Body of pancreas (tissue), 4 donors: Measurements from ENCODE around the gene TACC2.

Experiments
- CTCF ChIP-seq, 7 experiments: fragments of 450-650 bp in 4 of 7; fragments of 200-600 bp in 3 of 7; sonication (generic) in 3 of 7; IDR thresholded peaks; one replicate each; pipeline ENCODE4 v1.5.1; 2016 to 2019; ENCODE audit warnings: antibody characterized with exemption in 7 of 7
- POLR2A ChIP-seq, 3 donors: fragments of 450-650 bp; IDR thresholded peaks; one replicate each; pipeline ENCODE4 v1.6.1; 2016; ENCODE audit warnings: antibody characterized with exemption in 3 of 3, mild to moderate bottlenecking in 2 of 3

GRCh38 chr10:122120008-122120744, 131.2 kb downstream of the TACC2 start:
- TF ChIP-seq CTCF (IDR thresholded peaks at IDR 0.05): no peak
- no peak for TF ChIP-seq POLR2A (IDR thresholded peaks at IDR 0.05)
